HG03108 (cell line): ENCODE data around the gene ZMYM2.

Source experiments
- ATAC-seq: cut with Tn5 transposase; IDR thresholded peaks from one replicate; pipeline ENCODE4 v1.9.1; 2021; ENCODE audit warnings: moderate library complexity; ENCODE audit not compliant: unreplicated experiment

ZMYM2 gene

GRCh38 chr13:20102525-20103180 lies 144.1 kb downstream of the ZMYM2 start:
- no peak for ATAC-seq

DNA sequence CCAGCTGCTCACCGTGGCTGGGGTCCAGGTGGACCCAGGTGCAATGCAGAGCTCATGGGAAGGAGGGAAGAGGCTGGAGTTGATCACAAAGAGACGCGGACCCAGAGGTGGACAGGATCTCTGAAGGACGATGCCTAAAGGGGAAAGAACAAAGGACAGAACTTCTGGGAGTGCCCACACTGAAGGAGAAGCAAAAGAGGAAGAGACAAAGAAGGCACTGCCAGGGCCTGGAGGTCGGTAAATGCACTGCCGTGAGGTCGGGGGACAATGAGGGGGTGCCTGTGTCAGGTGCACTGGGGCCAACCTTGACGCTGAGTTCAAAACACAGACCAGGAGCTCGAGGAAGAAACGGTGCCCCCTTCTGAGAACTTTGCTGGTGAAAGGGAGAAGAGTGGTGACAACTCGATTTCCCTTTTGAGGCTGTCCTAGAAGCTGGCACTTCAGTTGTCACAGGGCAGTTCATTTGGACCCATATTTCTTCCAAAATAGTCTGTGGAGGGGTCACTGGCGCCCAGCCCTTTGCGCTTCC lies 146.7 kb downstream of the ZMYM2 start:
- ATAC-seq, result no peak

DNA sequence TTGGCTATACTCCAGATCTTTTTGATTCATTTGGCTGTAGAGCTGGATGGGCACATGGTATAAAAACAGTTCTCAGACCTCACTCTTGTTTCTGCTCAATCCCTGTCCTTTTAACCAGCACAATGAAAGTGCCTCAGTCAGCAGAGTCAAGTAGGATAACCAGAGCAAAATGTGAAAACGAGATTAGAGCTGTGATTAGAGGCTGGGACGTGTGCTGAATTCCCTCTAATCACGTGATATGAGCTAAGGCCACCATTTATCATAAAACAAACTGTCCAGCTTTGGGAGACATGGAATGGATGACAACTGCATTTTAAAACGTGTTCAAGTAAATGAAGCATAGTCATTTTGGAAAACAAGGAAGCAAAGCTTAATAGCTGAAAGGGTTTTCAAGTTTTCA lies 148.2 kb downstream of the ZMYM2 start:
- no peak for ATAC-seq

- no peak for ATAC-seq
Observed at GRCh38 chr13:20109037-20109436, 150.5 kb downstream of the ZMYM2 start.

- ATAC-seq, result no peak
Observed at GRCh38 chr13:20114066-20114610, 155.6 kb downstream of the ZMYM2 start.

- no peak for ATAC-seq
Observed at GRCh38 chr13:20116213-20116612, 157.7 kb downstream of the ZMYM2 start.

DNA sequence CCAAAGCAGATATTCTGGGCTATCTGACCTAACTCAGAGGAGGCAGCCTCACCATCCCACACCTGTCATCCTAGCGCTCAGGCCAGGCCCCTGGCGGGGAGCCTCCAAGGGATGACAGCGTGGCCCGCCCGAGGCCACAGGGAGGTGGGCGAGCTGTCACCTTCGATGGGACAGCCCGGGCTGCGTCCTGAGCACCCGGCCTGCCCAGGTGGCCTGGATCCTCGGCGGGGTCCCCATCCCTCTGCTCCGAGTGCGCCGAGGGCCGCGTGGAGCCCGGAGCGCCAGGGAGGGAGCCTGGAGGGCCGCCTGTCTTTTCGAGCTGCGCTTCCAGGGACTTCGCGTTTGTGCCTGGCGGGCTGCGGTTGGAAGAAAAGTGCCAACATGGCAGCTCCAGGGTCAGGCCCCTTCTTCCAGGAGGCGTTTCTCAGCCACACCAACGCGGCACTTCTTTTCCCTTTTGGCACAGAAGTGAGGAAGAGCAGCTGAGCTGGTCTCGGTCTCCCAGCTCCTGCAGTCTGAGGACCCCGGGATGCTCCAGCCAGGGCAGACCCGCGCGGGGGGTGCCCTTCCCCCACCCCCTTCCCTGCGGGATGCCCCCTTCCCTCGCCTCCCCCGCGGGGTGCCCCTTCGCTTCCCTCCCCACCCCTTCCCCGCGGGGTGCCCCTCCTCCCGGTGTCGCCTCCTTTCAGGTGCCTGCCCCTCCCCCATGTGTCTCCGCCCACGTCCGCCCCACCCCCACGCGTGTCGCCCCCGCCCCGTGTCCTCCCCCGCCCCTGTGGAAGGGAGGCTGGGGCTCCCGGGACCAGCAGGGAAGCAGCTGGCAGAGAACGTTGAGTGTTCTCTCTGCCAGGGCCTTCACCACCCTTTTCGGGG lies 160.0 kb downstream of the ZMYM2 start:
- peak; percentile 18 for ATAC-seq

DNA sequence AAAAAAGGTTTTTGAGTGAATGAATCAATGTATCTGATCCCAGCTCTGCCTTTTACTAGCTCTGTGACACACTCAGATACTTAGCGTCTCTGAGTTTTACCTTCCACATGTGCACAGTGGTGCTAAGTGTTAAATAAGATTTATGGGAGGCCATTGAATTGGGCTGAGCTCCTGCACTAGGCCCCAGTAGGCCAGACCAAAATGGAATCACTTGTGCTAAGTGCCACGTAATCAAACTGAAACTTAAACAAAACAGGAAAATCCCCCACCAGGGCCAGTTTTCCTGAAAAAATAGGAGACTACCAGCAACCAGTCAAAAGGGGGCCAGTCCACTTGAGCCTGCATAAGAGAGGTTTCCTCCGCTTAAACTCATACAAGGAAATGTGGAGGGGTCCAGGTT lies 161.4 kb downstream of the ZMYM2 start:
- ATAC-seq, result no peak

DNA sequence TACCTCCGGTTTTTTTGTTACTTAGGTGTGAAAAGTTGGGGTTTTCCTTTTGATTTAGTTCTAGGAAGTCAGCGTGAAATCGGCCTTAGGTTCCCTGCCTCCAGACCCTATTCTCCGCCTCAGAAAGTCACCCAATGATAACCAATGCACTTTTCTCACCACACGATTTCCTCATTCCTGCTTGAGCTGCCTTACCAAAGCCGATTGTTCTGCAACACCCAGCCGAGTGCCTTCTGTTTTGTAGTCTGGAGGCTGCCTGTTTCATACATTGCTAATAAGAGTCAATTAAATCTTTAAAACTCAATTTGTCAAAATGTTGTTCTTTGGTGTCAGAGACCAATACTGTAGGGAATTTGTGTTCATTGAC lies 162.6 kb downstream of the ZMYM2 start:
- ATAC-seq, result no peak

DNA sequence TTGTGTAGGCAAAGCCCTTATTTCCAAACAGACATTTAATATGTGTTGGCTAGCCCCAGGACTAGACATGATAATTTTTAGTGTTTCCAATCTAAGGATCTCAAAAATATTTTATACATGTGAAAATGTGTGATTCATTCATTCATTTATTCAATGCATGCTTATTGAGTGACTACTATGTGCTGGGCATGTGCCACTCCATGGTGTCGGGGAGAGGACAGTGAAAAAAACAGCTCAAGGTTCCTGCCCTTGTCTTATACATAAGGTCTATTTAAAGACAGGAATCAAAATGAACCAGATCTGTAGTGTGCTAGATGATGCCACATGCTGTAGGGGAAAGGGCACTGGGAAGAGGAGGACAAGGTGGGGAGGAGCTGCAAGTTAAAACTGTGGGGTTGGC lies 165.8 kb downstream of the ZMYM2 start:
- ATAC-seq, result no peak

DNA sequence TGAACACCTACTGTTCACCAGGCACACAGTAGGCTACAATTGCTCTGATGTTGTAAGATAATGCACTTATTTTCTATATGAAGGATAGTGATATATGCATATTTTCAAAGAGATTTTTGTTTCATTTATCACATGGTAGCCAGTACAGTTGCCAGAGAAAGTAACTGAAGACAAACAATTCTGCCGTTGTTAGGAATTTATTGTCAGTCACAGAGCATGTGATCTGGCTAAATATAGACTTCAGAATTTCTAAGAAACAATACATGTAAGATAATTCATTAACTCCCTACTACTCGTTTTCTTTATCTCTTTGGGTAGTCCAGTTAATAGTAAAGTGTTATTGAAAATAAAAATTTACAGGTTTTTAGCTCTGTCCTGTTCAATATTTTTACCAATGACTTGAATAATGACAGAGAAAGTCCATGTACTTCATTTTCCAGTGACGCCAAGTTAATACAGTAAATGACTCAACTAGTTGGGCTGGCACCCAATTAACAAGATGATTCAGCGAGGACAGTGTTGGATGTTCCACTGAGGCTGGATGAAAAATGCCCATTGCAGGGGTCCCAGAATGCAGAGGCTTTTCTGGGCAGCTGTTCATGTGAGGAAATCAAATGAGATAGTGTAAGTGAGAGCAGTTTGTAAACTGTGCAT lies 166.7 kb downstream of the ZMYM2 start:
- ATAC-seq, result no peak

- ATAC-seq, result no peak
Observed at GRCh38 chr13:20125783-20126165, 167.2 kb downstream of the ZMYM2 start.

- no peak for ATAC-seq
Observed at GRCh38 chr13:20126541-20127261, 168.2 kb downstream of the ZMYM2 start.

DNA sequence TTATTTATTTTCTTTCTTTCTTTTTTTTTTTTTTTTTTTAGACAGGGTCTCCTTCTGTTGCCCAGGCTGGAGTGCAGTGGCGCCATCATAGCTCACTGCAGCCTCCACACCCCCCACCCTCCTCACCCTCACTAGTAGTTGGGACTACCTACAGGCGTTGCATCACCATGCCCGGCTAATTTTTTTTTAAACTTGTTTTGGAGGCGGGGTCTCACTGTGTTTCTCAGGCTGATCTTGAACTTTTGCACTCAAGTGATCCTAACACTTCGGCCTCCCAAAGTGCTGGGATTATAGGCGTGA lies 168.7 kb downstream of the ZMYM2 start:
- ATAC-seq, result no peak

DNA sequence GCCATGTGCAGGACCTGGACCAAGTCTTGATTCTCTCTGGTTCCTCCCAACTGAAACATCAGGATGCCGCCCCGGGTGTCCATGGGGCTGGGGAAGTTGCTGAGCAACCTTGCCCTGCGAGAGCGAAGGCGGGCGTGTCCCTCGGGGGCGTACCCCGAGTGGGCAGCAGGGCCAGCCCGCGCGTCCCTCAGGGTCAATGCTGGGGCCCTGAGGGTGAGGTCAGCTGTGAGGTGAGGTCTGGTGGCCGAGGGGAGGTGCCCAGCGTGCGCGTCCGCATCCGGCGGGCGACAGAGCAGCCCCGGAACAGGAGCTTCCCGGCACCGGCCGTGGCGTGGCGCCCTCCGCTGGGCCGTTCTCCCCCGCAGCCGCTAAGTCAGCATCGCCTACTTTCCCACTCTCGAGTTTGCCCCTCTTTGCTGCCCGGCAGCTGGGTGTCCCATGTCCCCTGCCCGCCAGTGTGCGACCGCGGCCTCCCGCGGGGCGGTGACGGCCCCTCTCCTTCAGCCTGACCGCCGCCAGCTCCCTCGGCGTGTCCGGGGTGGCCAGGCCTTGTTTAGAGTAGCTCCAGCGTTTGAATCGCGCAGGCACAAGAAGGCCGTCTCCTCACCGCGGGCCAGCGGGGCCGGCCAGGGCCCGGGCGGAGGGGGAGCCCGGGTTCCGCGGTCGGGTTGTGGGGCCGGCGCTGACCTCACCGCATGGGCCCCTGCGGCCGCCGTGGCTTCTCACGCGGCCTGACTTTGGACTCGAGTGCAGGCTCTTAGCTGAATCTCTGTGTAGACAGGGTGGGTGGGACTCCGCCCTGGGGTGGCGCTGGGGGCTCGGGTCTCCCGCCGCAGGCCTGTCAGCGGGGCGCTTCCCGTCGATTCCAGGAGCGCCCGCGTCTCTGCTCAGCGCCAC lies 169.3 kb downstream of the ZMYM2 start:
- peak; percentile 77 for ATAC-seq

DNA sequence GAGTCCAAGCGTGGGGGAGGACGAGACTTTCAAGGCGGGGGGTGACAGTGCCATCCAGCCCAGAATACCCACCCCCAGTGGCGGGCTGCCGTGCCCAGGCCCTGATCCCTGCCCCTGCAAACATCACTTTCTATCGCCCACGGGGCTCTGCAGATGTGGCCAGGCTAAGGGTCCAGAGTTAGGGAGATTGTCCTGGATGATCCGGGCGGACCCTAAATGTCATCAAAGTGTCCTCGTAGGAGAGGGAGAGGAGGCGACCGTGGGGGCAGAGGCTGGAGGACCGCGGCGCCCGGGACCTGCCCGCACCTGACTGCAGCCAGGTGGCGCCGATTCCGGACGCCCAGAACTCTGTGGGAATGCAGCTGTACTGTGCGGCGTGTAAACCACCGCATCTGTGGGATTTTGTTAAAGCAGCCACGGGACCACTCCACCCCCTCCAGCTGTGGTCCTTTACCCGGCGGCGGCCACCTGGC lies 170.0 kb downstream of the ZMYM2 start:
- ATAC-seq, result peak; percentile 19

- no peak for ATAC-seq
Observed at GRCh38 chr13:20129076-20129475, 170.5 kb downstream of the ZMYM2 start.

GRCh38 chr13:20130012-20130411 lies 171.5 kb downstream of the ZMYM2 start:
- no peak for ATAC-seq

DNA sequence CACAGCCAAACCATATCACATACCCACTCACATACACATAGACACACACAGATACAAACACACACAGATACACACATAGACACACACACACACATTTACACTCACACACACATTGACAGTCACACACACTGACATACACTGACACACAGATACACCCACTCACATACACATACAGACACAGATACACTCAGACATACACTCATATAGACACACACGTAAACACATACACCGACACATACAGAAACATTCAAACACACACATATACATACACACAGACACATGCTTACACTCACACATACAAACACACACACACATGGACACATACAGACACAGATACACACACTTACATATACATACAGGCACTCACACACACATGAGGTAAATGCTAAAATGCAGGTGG lies 172.1 kb downstream of the ZMYM2 start:
- no peak for ATAC-seq
